DMS79 (cell line): ENCODE measurements around the gene CYB561D1.

Experiments used
- DNase-seq: peaks from one replicate; lab custom pipeline; 2025; lab: John Stamatoyannopoulos, UW

Gene CYB561D1

DNA sequence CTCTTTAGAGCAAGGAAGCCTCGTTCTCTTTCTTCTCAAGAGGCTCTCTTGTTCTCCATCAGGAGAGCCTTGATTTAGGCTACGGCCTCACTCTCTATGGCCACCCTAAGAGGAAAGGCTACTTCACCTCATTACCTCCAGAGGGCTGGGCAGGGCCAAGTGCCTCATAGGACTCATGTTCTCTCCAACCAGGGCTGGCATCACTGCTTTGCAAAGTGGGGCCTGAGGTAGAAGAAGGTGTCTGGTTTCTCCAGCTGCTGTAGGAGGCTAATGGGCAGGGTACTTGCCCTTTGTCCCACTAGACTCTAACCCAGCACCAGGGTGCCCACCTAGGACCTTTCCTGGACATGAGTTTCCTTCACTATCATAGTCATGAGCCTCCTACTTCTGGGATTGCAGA is 12.2 kb upstream of the CYB561D1 start:
- peak; percentile 11 for DNase-seq

DNA sequence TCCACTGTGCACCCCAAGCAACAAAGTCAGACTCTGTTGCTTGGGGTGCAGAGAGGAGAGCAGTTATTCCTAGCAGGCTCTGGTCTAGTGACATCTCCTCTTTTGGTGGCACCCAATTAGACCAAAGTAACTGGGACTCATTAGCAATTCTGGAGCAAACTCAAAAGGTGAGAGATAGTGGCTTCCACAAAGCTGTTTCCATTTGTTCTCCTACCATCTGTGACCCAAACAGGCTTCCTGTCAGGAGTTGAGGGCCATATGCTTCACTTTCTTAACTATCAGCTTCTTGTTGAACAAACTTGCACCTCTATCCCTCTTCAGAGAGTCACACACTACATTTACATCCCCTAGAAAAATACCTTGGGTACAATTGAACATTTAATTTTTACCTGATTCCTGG is 11.7 kb upstream of the CYB561D1 start:
- DNase-seq: no peak

- DNase-seq: peak; percentile 43
Observed at GRCh38 chr1:109482791-109483671, 10.9 kb upstream of the CYB561D1 start.

- peak; percentile 79 for DNase-seq
Observed at GRCh38 chr1:109483672-109484518, 10.0 kb upstream of the CYB561D1 start, which contains the start of gene ATXN7L2. Gene ATXN7L2, plus strand, starts transcription at chr1:109483905. Its CDS starts 49 bp downstream, at chr1:109483954.

DNA sequence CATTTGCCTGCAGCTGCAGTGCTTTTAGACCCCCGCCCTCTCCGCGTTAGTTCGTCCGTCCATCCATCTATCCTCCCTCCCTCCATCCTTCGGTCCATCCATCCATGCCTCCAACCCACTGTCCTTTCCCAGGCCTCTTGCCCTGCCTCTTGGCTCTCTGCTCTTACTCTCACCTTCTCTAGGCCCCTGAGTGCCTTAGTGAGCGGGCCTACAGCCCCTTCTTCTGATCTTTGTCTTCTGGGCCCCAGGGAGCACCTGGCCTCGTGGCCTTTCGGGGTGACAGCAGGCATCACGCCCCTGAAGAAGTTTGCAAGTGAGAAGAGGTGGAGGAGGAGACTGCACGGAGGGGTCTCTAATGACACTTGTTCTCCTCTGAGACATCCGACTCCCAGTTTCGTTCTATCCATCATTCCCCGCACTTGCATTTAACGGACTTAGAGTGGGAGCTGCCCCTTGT is 9.3 kb upstream of the CYB561D1 start:
- no peak for DNase-seq

GRCh38 chr1:109485001-109485400 is 8.9 kb upstream of the CYB561D1 start:
- DNase-seq: no peak

DNA sequence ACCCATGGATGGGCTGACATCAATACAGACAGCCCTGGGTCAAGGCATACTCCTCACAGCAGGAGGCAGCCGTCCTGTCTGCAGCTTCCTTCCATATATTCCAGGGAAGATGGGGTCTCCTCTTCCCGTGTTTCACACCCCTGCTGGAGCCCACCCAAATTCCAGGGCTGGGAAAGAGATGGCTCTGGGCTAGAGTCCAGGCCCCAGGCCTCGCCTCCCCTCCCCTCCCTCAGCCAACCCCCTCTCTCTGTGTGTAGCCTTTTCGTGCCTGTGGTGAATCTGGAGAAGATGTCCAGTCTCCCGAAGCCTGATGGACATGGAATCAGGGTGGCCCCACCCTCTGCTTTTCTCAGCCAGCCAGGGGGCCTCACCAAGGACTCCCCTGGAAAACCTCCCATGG is 6.6 kb upstream of the CYB561D1 start:
- no peak for DNase-seq

GRCh38 chr1:109488201-109488600 is 5.7 kb upstream of the CYB561D1 start:
- no peak for DNase-seq

DNA sequence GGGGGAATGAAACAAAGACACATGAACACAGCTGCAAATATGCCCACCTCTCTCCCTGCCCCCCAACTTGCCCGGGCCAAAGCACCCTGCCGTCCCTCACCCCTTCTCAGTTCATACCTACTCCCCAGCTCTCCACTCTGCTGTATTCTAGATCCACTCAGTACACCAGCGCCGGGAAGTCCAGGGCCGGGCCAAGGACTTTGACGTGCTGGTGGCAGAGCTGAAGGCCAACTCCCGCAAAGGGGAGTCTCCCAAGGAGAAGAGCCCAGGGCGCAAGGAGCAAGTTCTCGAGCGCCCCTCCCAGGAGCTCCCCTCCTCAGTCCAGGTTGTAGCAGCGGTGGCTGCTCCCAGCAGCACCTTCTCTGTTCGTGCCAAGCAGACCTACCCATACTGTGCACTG is 5.2 kb upstream of the CYB561D1 start:
- DNase-seq: no peak

- peak; percentile 21 for DNase-seq
Observed at GRCh38 chr1:109490029-109490933, 3.6 kb upstream of the CYB561D1 start.

- DNase-seq: no peak
Observed at GRCh38 chr1:109490934-109491302, 3.0 kb upstream of the CYB561D1 start.

DNA sequence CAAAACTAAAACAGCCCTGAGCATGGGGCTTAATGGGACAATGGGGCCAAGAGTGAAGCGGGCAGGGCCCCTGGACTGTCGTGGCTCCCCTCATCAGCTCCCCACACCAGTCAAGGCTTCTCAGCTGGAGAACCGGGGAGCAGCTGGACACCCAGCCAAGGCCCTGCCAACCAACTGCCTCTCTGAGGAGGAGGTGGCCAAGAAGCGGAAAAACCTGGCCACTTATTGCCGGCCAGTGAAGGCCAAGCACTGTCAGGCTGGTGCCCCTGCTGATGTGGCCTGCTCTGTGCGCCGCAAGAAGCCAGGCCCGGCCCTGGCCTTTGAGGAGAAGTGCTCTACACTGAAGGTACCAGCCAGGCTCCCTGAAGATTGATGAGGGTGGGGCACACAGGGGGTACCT is 2.5 kb upstream of the CYB561D1 start:
- DNase-seq: no peak

DNA sequence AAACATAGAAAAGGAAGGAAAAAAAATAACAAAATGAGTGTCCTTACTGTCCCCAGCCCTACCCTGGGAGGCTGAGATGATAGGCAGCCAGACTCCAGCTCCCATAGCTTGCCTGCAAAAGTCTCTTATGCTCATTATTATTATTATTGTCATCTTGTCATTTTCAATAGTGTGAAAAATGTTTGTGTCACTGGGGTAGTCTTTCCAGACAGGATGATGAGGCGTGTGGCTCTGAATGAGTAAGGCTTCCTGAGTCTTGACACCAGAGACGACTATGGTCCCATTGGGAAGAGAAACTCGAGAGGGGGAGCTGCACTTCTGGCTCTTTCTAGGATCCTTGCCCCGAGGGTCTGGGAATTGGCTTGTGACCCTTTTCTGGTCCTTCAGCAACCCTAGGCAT is 1.1 kb upstream of the CYB561D1 start:
- no peak for DNase-seq

GRCh38 chr1:109493227-109493626 is 667 bp upstream of the CYB561D1 start:
- DNase-seq: no peak

- no peak for DNase-seq
Observed at GRCh38 chr1:109495738-109496137, 1.8 kb downstream of the CYB561D1 start.

- DNase-seq: no peak
Observed at GRCh38 chr1:109497449-109498160, 3.7 kb downstream of the CYB561D1 start.

DNA sequence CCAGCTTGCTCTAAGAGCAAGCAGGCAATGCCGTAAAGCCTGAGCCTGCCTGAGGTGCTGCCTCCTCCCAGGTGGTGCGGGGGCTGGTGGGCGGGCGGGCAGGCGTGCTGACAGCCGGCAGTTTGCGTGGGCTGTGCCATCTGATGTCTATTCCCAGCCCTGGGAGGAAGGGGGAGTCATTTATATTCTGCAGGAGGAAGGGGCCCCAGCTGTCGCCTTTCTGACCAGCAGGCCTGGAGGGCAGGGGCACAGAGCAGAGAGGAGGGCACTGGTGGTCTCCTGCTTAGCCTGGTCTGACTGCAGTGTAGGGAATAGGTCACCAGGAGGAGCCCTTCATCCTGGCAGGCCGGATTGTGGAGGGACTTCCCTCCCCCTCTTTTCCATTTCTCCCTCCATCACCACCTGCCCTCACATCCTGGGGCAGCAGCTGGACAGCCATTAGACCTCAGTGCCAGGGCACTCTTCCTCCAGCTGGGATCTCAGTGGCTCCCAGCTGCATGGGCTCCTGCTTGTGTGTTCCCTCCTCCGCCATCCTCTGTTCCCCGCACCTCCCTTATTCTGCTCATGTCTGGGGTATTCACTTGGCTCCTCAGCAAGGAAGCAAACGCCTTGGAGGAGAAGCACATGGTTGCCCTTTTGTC is 4.4 kb downstream of the CYB561D1 start:
- DNase-seq: peak; percentile 18

DNA sequence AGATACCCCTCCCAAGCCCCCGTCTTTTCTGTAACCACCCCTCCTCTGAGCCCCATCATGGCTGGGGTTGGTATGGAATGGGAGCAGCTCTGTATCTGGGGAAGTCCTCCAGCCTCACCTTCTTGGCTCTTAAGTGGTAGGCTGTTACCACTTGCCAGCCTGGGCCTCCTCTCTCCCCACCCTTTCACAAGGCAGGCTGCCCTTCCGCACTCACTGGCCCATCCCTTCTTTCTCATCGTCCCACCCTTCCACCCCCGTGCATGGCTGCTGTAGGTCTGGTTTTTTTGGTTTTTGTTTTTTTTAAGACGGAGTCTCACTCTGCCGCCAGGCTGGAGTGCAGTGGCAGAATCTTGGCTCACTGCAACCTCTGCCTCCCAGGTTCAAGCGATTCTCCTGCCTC is 5.2 kb downstream of the CYB561D1 start:
- no peak for DNase-seq

- DNase-seq: peak; percentile 36
Observed at GRCh38 chr1:109499661-109500536, 6.0 kb downstream of the CYB561D1 start.

DNA sequence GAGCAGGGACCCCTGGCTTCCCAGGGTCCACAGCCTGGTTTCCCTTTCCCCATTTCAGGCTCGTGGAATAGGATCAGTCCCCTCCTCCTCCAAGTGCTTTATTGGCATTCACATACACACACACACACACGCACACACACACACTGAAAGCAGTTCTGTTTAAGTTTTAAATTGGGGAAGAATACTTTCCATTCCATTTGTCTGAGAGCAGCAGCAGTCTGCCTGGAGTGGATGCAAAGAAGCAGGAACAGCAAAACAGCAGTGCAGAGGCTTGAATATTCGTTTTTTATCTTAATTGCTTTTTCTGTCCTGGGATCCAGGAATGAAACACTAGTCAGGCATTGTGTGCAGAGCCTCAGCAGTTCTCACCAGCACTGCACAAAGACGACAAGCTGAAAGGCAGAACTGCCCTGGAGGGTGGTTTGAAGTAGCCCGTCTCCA is 7.1 kb downstream of the CYB561D1 start:
- DNase-seq: no peak
